IgD-negative memory B cell (primary cell): ENCODE measurements around the gene MTMR2. TPM values are rescaled to one million over a fixed set of nuclear protein-coding genes. Genes with fewer than 3 reads are reported as not detected.

ENCODE experiments used
- H3K27ac Mint-ChIP-seq, 3 donors: one replicate each; pipeline ENCODE4 v1.8.0; 2020 to 2022; ENCODE audit warnings: mild to moderate bottlenecking in 3 of 3, mixed read lengths in 3 of 3, moderate library complexity in 1 of 3
- H3K27me3 Mint-ChIP-seq: one replicate; pipeline ENCODE4 v1.8.0; 2021; ENCODE audit warnings: mixed read lengths
- H3K36me3 Mint-ChIP-seq: one replicate; pipeline ENCODE4 v1.8.0; 2020; ENCODE audit warnings: mild to moderate bottlenecking, mixed read lengths
- H3K4me1 Mint-ChIP-seq, 3 donors: one replicate each; pipeline ENCODE4 v1.8.0; 2020 to 2022; ENCODE audit warnings: mixed read lengths in 3 of 3, mild to moderate bottlenecking in 1 of 3
- H3K4me3 Mint-ChIP-seq, 4 donors: one replicate each; pipeline ENCODE4 v1.8.0; 2020 to 2022; ENCODE audit warnings: mild to moderate bottlenecking in 4 of 4, mixed read lengths in 4 of 4, moderate library complexity in 3 of 4
- H3K9me3 Mint-ChIP-seq, 3 donors: one replicate each; pipeline ENCODE4 v1.8.0; 2020 to 2021; ENCODE audit warnings: mixed read lengths in 3 of 3, mild to moderate bottlenecking in 1 of 3
- polyA plus RNA-seq: library from polyadenylated mRNA; unstranded; fragments of 300-500 nt; fragmentation: Illumina TruSeq; gene quantifications from one replicate; pipeline ENCODE4 v1.2.3, GENCODE V29; 2021

MTMR2 gene
- 7.2 TPM for polyA plus RNA-seq

GRCh38 chr11:95923728-95924413 lies at the start of gene MTMR2:
Gene MTMR2 (minus strand): TSS chr11:95924107. CDS start chr11:95923954, 153 bp downstream.
- peak within 1 kb of the TSS; percentile 93 to 96 (median 94) for H3K4me3 Mint-ChIP-seq
- H3K4me1 Mint-ChIP-seq = peaks cover 21 to 33% (median 24%) of the 10 kb centered on the region in 3 donors
- H3K36me3 Mint-ChIP-seq = no peaks in the 10 kb centered on the region
- H3K9me3 Mint-ChIP-seq = no peaks in the 10 kb centered on the region
- peak within 1 kb of the TSS; percentile 89 to 94 (median 93) for H3K27ac Mint-ChIP-seq
- H3K27me3 Mint-ChIP-seq = peaks cover 6% of the 10 kb centered on the region

- no peak overlapping the region for H3K4me3 Mint-ChIP-seq
- peak overlapping the region in 1 of 3 donors; percentile 46 for H3K27ac Mint-ChIP-seq
- peaks cover 5% of the 10 kb centered on the region for H3K36me3 Mint-ChIP-seq
- H3K4me1 Mint-ChIP-seq = no peaks in the 10 kb centered on the region
- peaks cover 0 to 4% (median 2%) of the 10 kb centered on the region in 3 donors for H3K9me3 Mint-ChIP-seq
- H3K27me3 Mint-ChIP-seq = no peaks in the 10 kb centered on the region
These were observed 48.2 kb upstream of the MTMR2 start for GRCh38 chr11:95972060-95972459.

GRCh38 chr11:95968585-95968984 lies 44.7 kb upstream of the MTMR2 start:
- H3K4me3 Mint-ChIP-seq = no peak overlapping the region
- peak overlapping the region in 1 of 3 donors; percentile 26 for H3K27ac Mint-ChIP-seq
- no peaks in the 10 kb centered on the region for H3K4me1 Mint-ChIP-seq
- H3K27me3 Mint-ChIP-seq = no peaks in the 10 kb centered on the region
- H3K36me3 Mint-ChIP-seq = no peaks in the 10 kb centered on the region
- H3K9me3 Mint-ChIP-seq = peaks cover 0 to 4% (median 2%) of the 10 kb centered on the region in 3 donors

- no peak overlapping the region for H3K27ac Mint-ChIP-seq
- no peak overlapping the region for H3K4me3 Mint-ChIP-seq
- H3K4me1 Mint-ChIP-seq = no peaks in the 10 kb centered on the region
- peaks cover 0 to 3% (median 2%) of the 10 kb centered on the region in 3 donors for H3K9me3 Mint-ChIP-seq
- peaks cover 4% of the 10 kb centered on the region for H3K27me3 Mint-ChIP-seq
- H3K36me3 Mint-ChIP-seq = no peaks in the 10 kb centered on the region
These were observed 40.4 kb upstream of the MTMR2 start for GRCh38 chr11:95964281-95964680.

- H3K9me3 Mint-ChIP-seq = no peaks in the 10 kb centered on the region
- H3K27ac Mint-ChIP-seq = no peak overlapping the region
- peaks cover 4% of the 10 kb centered on the region for H3K27me3 Mint-ChIP-seq
- no peaks in the 10 kb centered on the region for H3K4me1 Mint-ChIP-seq
- H3K36me3 Mint-ChIP-seq = no peaks in the 10 kb centered on the region
- no peak overlapping the region for H3K4me3 Mint-ChIP-seq
These were observed 37.9 kb upstream of the MTMR2 start for GRCh38 chr11:95961758-95962157.

DNA sequence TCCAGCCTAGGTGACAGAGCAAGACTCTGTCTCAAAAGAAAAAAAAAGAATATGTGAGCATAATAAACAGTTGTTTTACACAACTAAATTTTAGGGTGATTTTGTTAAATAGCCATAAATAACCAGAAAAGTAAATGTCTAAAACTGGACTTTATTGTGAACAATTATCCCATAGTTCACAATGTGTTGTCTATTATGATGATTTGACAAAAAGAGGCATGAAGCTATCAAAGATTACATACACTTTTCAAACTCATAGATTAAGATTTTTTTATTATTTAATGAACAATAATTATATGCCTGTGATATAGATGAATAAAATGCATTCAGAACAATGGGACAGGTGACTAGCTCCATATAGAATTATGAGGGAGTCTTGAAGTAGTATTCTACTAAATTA lies 27.0 kb upstream of the MTMR2 start:
- Mint-ChIP-seq H3K36me3 (peaks cover 6% of the 10 kb centered on the region), H3K4me1 (no peaks in the 10 kb centered on the region), H3K4me3 (no peak overlapping the region), H3K27me3 (peaks cover 5% of the 10 kb centered on the region), H3K9me3 (peaks cover 4 to 18% (median 11%) of the 10 kb centered on the region in 3 donors), H3K27ac (no peak overlapping the region)

GRCh38 chr11:95948637-95949036 lies 24.7 kb upstream of the MTMR2 start:
- Mint-ChIP-seq H3K9me3 (peaks cover 5 to 34% (median 11%) of the 10 kb centered on the region in 3 donors), H3K4me1 (no peaks in the 10 kb centered on the region), H3K27me3 (peaks cover 2% of the 10 kb centered on the region), H3K4me3 (no peak overlapping the region), H3K27ac (peak overlapping the region in 1 of 3 donors; percentile 42), H3K36me3 (peaks cover 6% of the 10 kb centered on the region)

GRCh38 chr11:95944623-95945022 lies 20.7 kb upstream of the MTMR2 start:
- peaks cover 5 to 37% (median 11%) of the 10 kb centered on the region in 3 donors for H3K9me3 Mint-ChIP-seq
- peaks cover 8% of the 10 kb centered on the region for H3K36me3 Mint-ChIP-seq
- peaks cover 2% of the 10 kb centered on the region for H3K27me3 Mint-ChIP-seq
- no peaks in the 10 kb centered on the region for H3K4me1 Mint-ChIP-seq
- H3K27ac Mint-ChIP-seq = no peak overlapping the region
- H3K4me3 Mint-ChIP-seq = no peak overlapping the region

- peaks cover 3 to 31% (median 11%) of the 10 kb centered on the region in 3 donors for H3K9me3 Mint-ChIP-seq
- H3K27ac Mint-ChIP-seq = no peak overlapping the region
These were observed 19.6 kb upstream of the MTMR2 start for GRCh38 chr11:95943546-95943945.

DNA sequence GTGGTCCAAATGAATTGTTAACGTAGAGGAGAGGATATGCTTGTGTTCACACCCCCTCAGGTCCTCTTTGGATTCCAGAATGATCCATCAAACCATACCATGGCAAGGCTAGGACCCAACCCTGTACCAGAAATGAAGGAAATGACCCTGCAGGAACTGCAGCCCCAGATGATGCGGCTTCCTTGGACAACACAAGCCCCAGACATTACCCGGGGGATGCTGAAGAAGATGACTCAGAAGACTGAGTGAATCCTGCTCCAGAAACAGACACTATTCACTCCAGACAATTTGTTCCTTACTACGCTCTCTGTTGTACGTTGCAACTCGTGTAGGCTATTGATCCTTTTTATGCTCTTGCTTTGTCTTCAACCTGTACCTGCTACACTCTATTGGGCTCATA lies 15.2 kb upstream of the MTMR2 start:
- no peaks in the 10 kb centered on the region for H3K27me3 Mint-ChIP-seq
- H3K4me3 Mint-ChIP-seq = no peak overlapping the region
- H3K27ac Mint-ChIP-seq = no peak overlapping the region
- H3K36me3 Mint-ChIP-seq = peaks cover 6% of the 10 kb centered on the region
- H3K9me3 Mint-ChIP-seq = peaks cover 0 to 12% (median 3%) of the 10 kb centered on the region in 3 donors
- no peaks in the 10 kb centered on the region for H3K4me1 Mint-ChIP-seq

More at GRCh38 chr11:95943546-95943945, 19.6 kb upstream of the MTMR2 start:
- Mint-ChIP-seq H3K4me3 (no peak overlapping the region), H3K27me3 (peaks cover 2% of the 10 kb centered on the region), H3K4me1 (no peaks in the 10 kb centered on the region), H3K36me3 (peaks cover 7% of the 10 kb centered on the region)

DNA sequence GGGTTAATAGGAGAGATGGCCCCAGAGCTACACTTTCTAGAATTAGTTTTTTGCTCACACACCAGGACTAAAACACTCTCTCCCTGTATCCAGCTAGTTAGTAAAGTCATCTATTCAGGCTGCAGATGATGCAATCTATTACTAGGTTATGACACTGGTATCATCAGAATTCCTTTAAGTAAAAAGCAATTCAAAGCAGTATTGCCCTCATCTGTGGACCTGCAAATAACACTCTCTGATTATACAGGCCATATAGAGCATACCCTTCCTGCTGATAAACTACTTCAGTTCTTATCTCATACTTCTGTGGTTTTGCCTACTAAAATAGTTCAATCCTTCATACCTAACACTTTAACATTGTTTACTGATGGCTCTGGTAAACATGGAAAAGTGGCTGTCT lies 13.5 kb upstream of the MTMR2 start:
- Mint-ChIP-seq H3K27ac (no peak overlapping the region), H3K36me3 (peaks cover 5% of the 10 kb centered on the region), H3K4me3 (no peak overlapping the region), H3K4me1 (no peaks in the 10 kb centered on the region), H3K9me3 (peaks cover 2 to 8% (median 7%) of the 10 kb centered on the region in 3 donors), H3K27me3 (no peaks in the 10 kb centered on the region)

GRCh38 chr11:95933594-95933993 lies 9.7 kb upstream of the MTMR2 start:
- Mint-ChIP-seq H3K36me3 (peaks cover 8% of the 10 kb centered on the region), H3K27me3 (peaks cover 9% of the 10 kb centered on the region), H3K9me3 (peaks cover 11 to 22% (median 13%) of the 10 kb centered on the region in 3 donors), H3K4me3 (no peak overlapping the region), H3K4me1 (no peaks in the 10 kb centered on the region), H3K27ac (no peak overlapping the region)

- H3K4me3 Mint-ChIP-seq = no peak overlapping the region
- H3K27me3 Mint-ChIP-seq = peaks cover 11% of the 10 kb centered on the region
- H3K9me3 Mint-ChIP-seq = peaks cover 11 to 17% (median 13%) of the 10 kb centered on the region in 3 donors
- peaks cover 8% of the 10 kb centered on the region for H3K36me3 Mint-ChIP-seq
- no peak overlapping the region for H3K27ac Mint-ChIP-seq
- H3K4me1 Mint-ChIP-seq = no peaks in the 10 kb centered on the region
These were observed 8.0 kb upstream of the MTMR2 start for GRCh38 chr11:95931916-95932315.

GRCh38 chr11:95930948-95931347 lies 7.0 kb upstream of the MTMR2 start:
- Mint-ChIP-seq H3K27me3 (peaks cover 15% of the 10 kb centered on the region), H3K4me3 (no peak overlapping the region), H3K9me3 (peaks cover 9 to 17% (median 11%) of the 10 kb centered on the region in 3 donors), H3K27ac (no peak overlapping the region), H3K36me3 (peaks cover 7% of the 10 kb centered on the region), H3K4me1 (no peaks in the 10 kb centered on the region)

GRCh38 chr11:95926726-95927125 lies 2.8 kb upstream of the MTMR2 start:
- peaks cover 5% of the 10 kb centered on the region for H3K36me3 Mint-ChIP-seq
- H3K4me3 Mint-ChIP-seq = no peak overlapping the region
- H3K27me3 Mint-ChIP-seq = peaks cover 15% of the 10 kb centered on the region
- peaks cover 21 to 27% (median 23%) of the 10 kb centered on the region in 3 donors for H3K4me1 Mint-ChIP-seq
- H3K27ac Mint-ChIP-seq = no peak overlapping the region
- peaks cover 4 to 10% (median 8%) of the 10 kb centered on the region in 3 donors for H3K9me3 Mint-ChIP-seq

- H3K4me3 Mint-ChIP-seq = peak overlapping the region in 1 of 4 donors; percentile 94
- H3K4me1 Mint-ChIP-seq = peaks cover 21 to 27% (median 24%) of the 10 kb centered on the region in 3 donors
- H3K27ac Mint-ChIP-seq = no peak overlapping the region
- peaks cover 9% of the 10 kb centered on the region for H3K27me3 Mint-ChIP-seq
- H3K9me3 Mint-ChIP-seq = no peaks in the 10 kb centered on the region
- H3K36me3 Mint-ChIP-seq = no peaks in the 10 kb centered on the region
These were observed 1.1 kb upstream of the MTMR2 start for GRCh38 chr11:95925011-95925410.
